Measurements from ENCODE around the gene CPB2.

DNA sequence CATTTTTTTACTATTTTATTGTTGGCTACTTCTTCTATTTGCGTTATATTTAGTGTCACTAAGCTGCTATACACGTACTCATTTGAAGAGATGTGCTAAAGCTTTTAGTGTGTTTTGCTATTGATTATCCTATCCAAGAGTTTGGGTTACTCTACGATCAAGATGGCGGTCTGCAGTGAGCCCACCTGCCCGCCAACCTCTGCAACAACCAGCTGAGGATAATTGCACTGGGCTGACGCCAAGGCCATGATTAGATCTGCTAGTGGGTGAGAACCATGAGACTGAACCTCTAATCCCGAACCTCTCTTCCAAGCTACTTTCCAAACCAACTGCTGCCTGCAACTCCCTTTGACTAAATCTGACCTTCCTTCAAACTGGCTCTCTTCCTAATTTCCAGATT is 1.8 kb downstream of the CPB2 start:
- TF ChIP-seq, protein P1, sequence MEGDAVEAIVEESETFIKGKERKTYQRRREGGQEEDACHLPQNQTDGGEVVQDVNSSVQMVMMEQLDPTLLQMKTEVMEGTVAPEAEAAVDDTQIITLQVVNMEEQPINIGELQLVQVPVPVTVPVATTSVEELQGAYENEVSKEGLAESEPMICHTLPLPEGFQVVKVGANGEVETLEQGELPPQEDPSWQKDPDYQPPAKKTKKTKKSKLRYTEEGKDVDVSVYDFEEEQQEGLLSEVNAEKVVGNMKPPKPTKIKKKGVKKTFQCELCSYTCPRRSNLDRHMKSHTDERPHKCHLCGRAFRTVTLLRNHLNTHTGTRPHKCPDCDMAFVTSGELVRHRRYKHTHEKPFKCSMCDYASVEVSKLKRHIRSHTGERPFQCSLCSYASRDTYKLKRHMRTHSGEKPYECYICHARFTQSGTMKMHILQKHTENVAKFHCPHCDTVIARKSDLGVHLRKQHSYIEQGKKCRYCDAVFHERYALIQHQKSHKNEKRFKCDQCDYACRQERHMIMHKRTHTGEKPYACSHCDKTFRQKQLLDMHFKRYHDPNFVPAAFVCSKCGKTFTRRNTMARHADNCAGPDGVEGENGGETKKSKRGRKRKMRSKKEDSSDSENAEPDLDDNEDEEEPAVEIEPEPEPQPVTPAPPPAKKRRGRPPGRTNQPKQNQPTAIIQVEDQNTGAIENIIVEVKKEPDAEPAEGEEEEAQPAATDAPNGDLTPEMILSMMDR (IDR thresholded peaks at IDR 0.05): no peak
- no peak for TF ChIP-seq POLR2A (IDR thresholded peaks at IDR 0.05)

Data from lower leg skin (tissue), 3 donors.